SK-N-SH treated with all-trans-retinoic acid at 6 μM for 48 hours (cell line): ENCODE measurements around the gene PIK3R5.

Experiments used
- POU6F1 ChIP-seq: fragments of 250-450 bp; sonication (Bioruptor Pico); IDR thresholded peaks from 2 replicates; pipeline ENCODE4 v1.8.0; 2021; ENCODE audit warnings: low read depth, mild to moderate bottlenecking, moderate library complexity, borderline replicate concordance
- PPARA ChIP-seq: fragments of 250-450 bp; sonication (Bioruptor Pico); IDR thresholded peaks from 2 replicates; pipeline ENCODE4 v1.5.0; 2020; ENCODE audit warnings: mild to moderate bottlenecking, borderline replicate concordance
- TSHZ2 ChIP-seq: fragments of 250-450 bp; sonication (Bioruptor Pico); IDR thresholded peaks from 2 replicates; pipeline ENCODE4 v1.5.0; 2020; ENCODE audit warnings: mild to moderate bottlenecking, moderate library complexity
- ZFP3 ChIP-seq: fragments of 250-450 bp; sonication (Bioruptor Pico); IDR thresholded peaks from 2 replicates; pipeline ENCODE4 v1.5.0; 2020; ENCODE audit warnings: mild to moderate bottlenecking, moderate library complexity
- ZFP30 ChIP-seq: fragments of 450-650 bp; formaldehyde crosslinking; IDR thresholded peaks from 2 replicates; pipeline ENCODE4 v1.5.0; 2022; ENCODE audit warnings: mild to moderate bottlenecking, moderate library complexity
- ZNF8 ChIP-seq: fragments of 450-650 bp; formaldehyde crosslinking; IDR thresholded peaks from 2 replicates; pipeline ENCODE4 v1.5.0; 2020; ENCODE audit warnings: mild to moderate bottlenecking, moderate library complexity

- TF ChIP-seq ZNF8 (CRISPR knock-in tag) (no peak), PPARA (no peak), TSHZ2 (CRISPR knock-in tag) (no peak), POU6F1 (CRISPR knock-in tag) (no peak), ZFP30 (CRISPR knock-in tag) (no peak), ZFP3 (no peak)
These were observed 20.8 kb downstream of the PIK3R5 start for GRCh38 chr17:8944748-8945147.
